Central memory CD8-positive, alpha-beta T cell (primary cell): ENCODE measurements around the gene ERI3.

ENCODE experiments used
- ATAC-seq: fragments of 150-1000 bp; cut with Tn5 transposase; replicated peaks from 2 replicates; pipeline ENCODE4 v1.10.0; 2022; ENCODE audit warnings: mild to moderate bottlenecking, moderate FRiP score, moderate number of reproducible peaks; ENCODE audit not compliant: poor library complexity, severe bottlenecking; ENCODE audit errors: extremely low read depth
- DNase-seq, 2 donors: peaks; one replicate each; pipeline ENCODE4 v3.0.0; 2021; ENCODE audit warnings: low spot score in 2 of 2
- H3K27ac Mint-ChIP-seq: one replicate; pipeline ENCODE4 v1.8.0; 2022; ENCODE audit warnings: low read depth, mild to moderate bottlenecking, moderate library complexity, mixed read lengths
- H3K27me3 Mint-ChIP-seq: one replicate; pipeline ENCODE4 v1.8.0; 2022; ENCODE audit warnings: mixed read lengths
- H3K36me3 Mint-ChIP-seq: one replicate; pipeline ENCODE4 v1.8.0; 2022; ENCODE audit warnings: mild to moderate bottlenecking, moderate library complexity, mixed read lengths; ENCODE audit not compliant: insufficient read depth
- H3K4me1 Mint-ChIP-seq: one replicate; pipeline ENCODE4 v1.8.0; 2022; ENCODE audit warnings: mixed read lengths
- H3K4me3 Mint-ChIP-seq: one replicate; pipeline ENCODE4 v1.8.0; 2022; ENCODE audit warnings: mild to moderate bottlenecking, moderate library complexity, mixed read lengths
- H3K9me3 Mint-ChIP-seq: one replicate; pipeline ENCODE4 v1.8.0; 2022; ENCODE audit warnings: mixed read lengths

The ERI3 gene

GRCh38 chr1:44239961-44240371 is 115.1 kb downstream of the ERI3 start:
- Mint-ChIP-seq H3K36me3 (peaks cover 5% of the 10 kb centered on the region), H3K9me3 (no peaks in the 10 kb centered on the region), H3K4me3 (no peak overlapping the region), H3K4me1 (no peaks in the 10 kb centered on the region), H3K27me3 (no peaks in the 10 kb centered on the region), H3K27ac (peak overlapping the region; percentile 50)
- DNase-seq (no peak), ATAC-seq (no peak)

- H3K9me3 Mint-ChIP-seq, result no peaks in the 10 kb centered on the region
- H3K27ac Mint-ChIP-seq, result peak overlapping the region; percentile 50
- ATAC-seq, result no peak
- DNase-seq, result no peak
- no peaks in the 10 kb centered on the region for H3K27me3 Mint-ChIP-seq
- no peak overlapping the region for H3K4me3 Mint-ChIP-seq
- peaks cover 5% of the 10 kb centered on the region for H3K36me3 Mint-ChIP-seq
- H3K4me1 Mint-ChIP-seq, result no peaks in the 10 kb centered on the region
Measured at GRCh38 chr1:44239331-44239960, 115.6 kb downstream of the ERI3 start.

GRCh38 chr1:44238660-44239059 is 116.4 kb downstream of the ERI3 start:
- Mint-ChIP-seq H3K27me3 (no peaks in the 10 kb centered on the region), H3K4me3 (no peak overlapping the region), H3K27ac (no peak overlapping the region), H3K4me1 (no peaks in the 10 kb centered on the region), H3K9me3 (no peaks in the 10 kb centered on the region), H3K36me3 (peaks cover 5% of the 10 kb centered on the region)
- ATAC-seq (no peak), DNase-seq (no peak)

- DNase-seq, result no peak
- peak; percentile 36 for ATAC-seq
- H3K36me3 Mint-ChIP-seq, result peaks cover 7% of the 10 kb centered on the region
Measured at GRCh38 chr1:44237721-44238457, 117.2 kb downstream of the ERI3 start.

GRCh38 chr1:44236490-44237272 is 118.4 kb downstream of the ERI3 start:
- Mint-ChIP-seq H3K4me3 (no peak overlapping the region), H3K4me1 (no peaks in the 10 kb centered on the region), H3K27ac (peak overlapping the region; percentile 63), H3K36me3 (peaks cover 7% of the 10 kb centered on the region), H3K27me3 (no peaks in the 10 kb centered on the region), H3K9me3 (no peaks in the 10 kb centered on the region)
- no peak for DNase-seq
- ATAC-seq, result no peak

More at GRCh38 chr1:44237721-44238457, 117.2 kb downstream of the ERI3 start:
- no peak overlapping the region for H3K4me3 Mint-ChIP-seq
- peak overlapping the region; percentile 48 for H3K27ac Mint-ChIP-seq
- no peaks in the 10 kb centered on the region for H3K27me3 Mint-ChIP-seq
- no peaks in the 10 kb centered on the region for H3K9me3 Mint-ChIP-seq
- H3K4me1 Mint-ChIP-seq, result no peaks in the 10 kb centered on the region

- no peak for DNase-seq
- no peaks in the 10 kb centered on the region for H3K27me3 Mint-ChIP-seq
- H3K9me3 Mint-ChIP-seq, result no peaks in the 10 kb centered on the region
- no peak overlapping the region for H3K4me3 Mint-ChIP-seq
- no peaks in the 10 kb centered on the region for H3K4me1 Mint-ChIP-seq
- H3K27ac Mint-ChIP-seq, result peak overlapping the region; percentile 63
- H3K36me3 Mint-ChIP-seq, result peaks cover 7% of the 10 kb centered on the region
- no peak for ATAC-seq
Measured at GRCh38 chr1:44235808-44236207, 119.2 kb downstream of the ERI3 start.

GRCh38 chr1:44233593-44233992 is 121.5 kb downstream of the ERI3 start:
- Mint-ChIP-seq H3K27me3 (no peaks in the 10 kb centered on the region), H3K27ac (no peak overlapping the region)

GRCh38 chr1:44230796-44231195 is 124.3 kb downstream of the ERI3 start:
- peak overlapping the region; percentile 49 for H3K27ac Mint-ChIP-seq

More at GRCh38 chr1:44233593-44233992, 121.5 kb downstream of the ERI3 start:
- H3K9me3 Mint-ChIP-seq, result no peaks in the 10 kb centered on the region
- ATAC-seq, result no peak
- H3K36me3 Mint-ChIP-seq, result peaks cover 7% of the 10 kb centered on the region
- no peak overlapping the region for H3K4me3 Mint-ChIP-seq
- H3K4me1 Mint-ChIP-seq, result no peaks in the 10 kb centered on the region
- no peak for DNase-seq

GRCh38 chr1:44229435-44230167 is 125.5 kb downstream of the ERI3 start:
- no peak overlapping the region for H3K4me3 Mint-ChIP-seq
- no peaks in the 10 kb centered on the region for H3K4me1 Mint-ChIP-seq
- peaks cover 2% of the 10 kb centered on the region for H3K36me3 Mint-ChIP-seq
- DNase-seq, result no peak
- ATAC-seq, result no peak
- no peak overlapping the region for H3K27ac Mint-ChIP-seq
- H3K27me3 Mint-ChIP-seq, result no peaks in the 10 kb centered on the region
- no peaks in the 10 kb centered on the region for H3K9me3 Mint-ChIP-seq

More at GRCh38 chr1:44230796-44231195, 124.3 kb downstream of the ERI3 start:
- ATAC-seq, result no peak
- H3K9me3 Mint-ChIP-seq, result no peaks in the 10 kb centered on the region
- no peak for DNase-seq
- H3K4me1 Mint-ChIP-seq, result no peaks in the 10 kb centered on the region
- peaks cover 7% of the 10 kb centered on the region for H3K36me3 Mint-ChIP-seq
- no peaks in the 10 kb centered on the region for H3K27me3 Mint-ChIP-seq
- H3K4me3 Mint-ChIP-seq, result no peak overlapping the region

- no peak for ATAC-seq
- peaks cover 9% of the 10 kb centered on the region for H3K4me1 Mint-ChIP-seq
- no peaks in the 10 kb centered on the region for H3K27me3 Mint-ChIP-seq
- no peak overlapping the region for H3K4me3 Mint-ChIP-seq
- H3K9me3 Mint-ChIP-seq, result no peaks in the 10 kb centered on the region
- no peak overlapping the region for H3K27ac Mint-ChIP-seq
- no peak for DNase-seq
- H3K36me3 Mint-ChIP-seq, result peaks cover 2% of the 10 kb centered on the region
Measured at GRCh38 chr1:44228218-44228617, 126.8 kb downstream of the ERI3 start.

GRCh38 chr1:44227211-44227610 is 127.8 kb downstream of the ERI3 start:
- no peaks in the 10 kb centered on the region for H3K9me3 Mint-ChIP-seq

GRCh38 chr1:44225761-44226160 is 129.3 kb downstream of the ERI3 start:
- H3K4me3 Mint-ChIP-seq, result no peak overlapping the region
- H3K27ac Mint-ChIP-seq, result no peak overlapping the region
- H3K4me1 Mint-ChIP-seq, result peaks cover 9% of the 10 kb centered on the region
- H3K36me3 Mint-ChIP-seq, result peaks cover 3% of the 10 kb centered on the region
- no peaks in the 10 kb centered on the region for H3K9me3 Mint-ChIP-seq
- no peak for DNase-seq
- H3K27me3 Mint-ChIP-seq, result no peaks in the 10 kb centered on the region
- ATAC-seq, result no peak

More at GRCh38 chr1:44227211-44227610, 127.8 kb downstream of the ERI3 start:
- Mint-ChIP-seq H3K27me3 (no peaks in the 10 kb centered on the region), H3K36me3 (no peaks in the 10 kb centered on the region), H3K4me3 (no peak overlapping the region), H3K27ac (no peak overlapping the region), H3K4me1 (peaks cover 9% of the 10 kb centered on the region)
- ATAC-seq (no peak), DNase-seq (no peak)
